AG08396 (cell line): ENCODE data around the gene LIMD2.

Source experiments
- DNase-seq: peaks from one replicate; pipeline ENCODE4 v3.0.0; 2012; ENCODE audit warnings: low spot score, mixed read lengths

The LIMD2 gene

DNA sequence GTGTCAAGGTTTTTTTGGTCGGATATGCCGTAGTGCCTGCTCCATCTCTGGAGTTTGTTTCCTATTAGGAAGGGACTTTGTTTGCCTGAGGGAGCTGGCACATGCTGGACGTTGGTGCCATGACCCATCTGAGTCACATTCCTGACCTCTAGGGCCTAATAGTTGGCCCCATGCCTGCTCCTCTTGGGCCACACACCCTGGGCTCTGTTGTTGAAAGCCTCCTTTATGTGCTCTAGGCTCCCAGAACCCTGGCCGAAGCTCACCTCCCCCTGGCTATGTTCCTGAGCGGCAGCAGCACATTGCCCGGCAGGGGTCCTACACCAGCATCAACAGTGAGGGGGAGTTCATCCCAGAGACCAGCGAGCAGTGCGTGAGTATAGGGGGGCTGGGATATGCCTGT is 18.4 kb downstream of the LIMD2 start:
- no peak for DNase-seq

DNA sequence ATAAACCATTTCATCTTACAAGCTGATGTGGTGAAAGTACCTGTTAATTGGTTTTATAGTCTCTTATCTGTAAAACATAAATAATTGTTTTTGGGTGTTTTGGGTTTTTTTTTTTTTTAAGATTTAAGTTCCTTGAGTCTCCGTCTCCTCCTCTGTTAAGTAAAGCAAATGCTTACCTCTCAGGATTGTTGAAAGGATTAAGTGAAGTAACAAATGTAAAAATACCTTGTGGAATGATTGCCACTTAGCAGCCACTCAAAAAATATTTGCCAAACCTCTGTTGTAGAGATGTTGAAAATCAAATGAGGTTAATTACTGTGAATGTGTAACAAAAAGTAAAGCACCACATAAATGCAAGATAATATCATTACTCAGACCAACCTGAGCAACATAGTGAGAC is 19.2 kb downstream of the LIMD2 start:
- DNase-seq: no peak

DNA sequence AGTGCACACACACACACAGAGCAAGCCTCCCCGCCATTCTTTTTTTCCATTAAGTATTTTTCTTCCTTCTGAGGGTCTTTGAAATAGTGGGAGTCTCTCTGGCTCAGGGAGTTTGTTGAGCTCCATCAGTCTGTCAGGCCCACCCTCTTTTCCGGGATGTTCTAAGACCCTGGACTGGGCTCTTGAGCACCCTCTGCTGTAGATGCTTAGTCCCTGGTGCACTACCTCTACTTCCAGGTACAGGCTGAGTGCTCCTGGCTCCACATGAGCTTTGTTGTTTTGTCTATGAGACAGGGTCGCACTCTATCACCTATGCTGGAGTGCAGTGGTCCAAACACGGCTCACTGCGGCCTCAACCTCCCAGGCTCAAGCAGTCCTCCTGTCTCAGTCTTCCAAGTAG is 20.7 kb downstream of the LIMD2 start:
- no peak for DNase-seq

DNA sequence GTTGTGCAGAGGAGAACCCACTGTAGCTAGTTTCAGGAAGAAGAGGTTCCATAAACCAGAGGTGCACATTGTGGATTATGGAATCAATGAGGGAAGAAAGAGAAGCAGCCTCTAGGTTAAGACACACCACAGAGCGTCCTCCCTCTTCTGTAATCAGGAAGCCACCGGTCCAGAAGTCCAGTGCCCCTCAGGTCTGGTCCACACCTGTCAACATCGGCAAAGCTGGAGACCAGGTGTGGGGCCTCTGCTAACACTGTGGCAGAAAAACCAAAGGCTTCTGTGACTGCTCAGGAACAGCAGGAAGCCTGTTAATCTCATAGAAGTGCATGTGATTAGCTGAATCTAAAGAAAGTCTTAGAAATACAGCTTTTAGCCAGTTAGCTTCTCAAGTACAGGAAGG is 23.3 kb downstream of the LIMD2 start:
- DNase-seq: no peak

DNA sequence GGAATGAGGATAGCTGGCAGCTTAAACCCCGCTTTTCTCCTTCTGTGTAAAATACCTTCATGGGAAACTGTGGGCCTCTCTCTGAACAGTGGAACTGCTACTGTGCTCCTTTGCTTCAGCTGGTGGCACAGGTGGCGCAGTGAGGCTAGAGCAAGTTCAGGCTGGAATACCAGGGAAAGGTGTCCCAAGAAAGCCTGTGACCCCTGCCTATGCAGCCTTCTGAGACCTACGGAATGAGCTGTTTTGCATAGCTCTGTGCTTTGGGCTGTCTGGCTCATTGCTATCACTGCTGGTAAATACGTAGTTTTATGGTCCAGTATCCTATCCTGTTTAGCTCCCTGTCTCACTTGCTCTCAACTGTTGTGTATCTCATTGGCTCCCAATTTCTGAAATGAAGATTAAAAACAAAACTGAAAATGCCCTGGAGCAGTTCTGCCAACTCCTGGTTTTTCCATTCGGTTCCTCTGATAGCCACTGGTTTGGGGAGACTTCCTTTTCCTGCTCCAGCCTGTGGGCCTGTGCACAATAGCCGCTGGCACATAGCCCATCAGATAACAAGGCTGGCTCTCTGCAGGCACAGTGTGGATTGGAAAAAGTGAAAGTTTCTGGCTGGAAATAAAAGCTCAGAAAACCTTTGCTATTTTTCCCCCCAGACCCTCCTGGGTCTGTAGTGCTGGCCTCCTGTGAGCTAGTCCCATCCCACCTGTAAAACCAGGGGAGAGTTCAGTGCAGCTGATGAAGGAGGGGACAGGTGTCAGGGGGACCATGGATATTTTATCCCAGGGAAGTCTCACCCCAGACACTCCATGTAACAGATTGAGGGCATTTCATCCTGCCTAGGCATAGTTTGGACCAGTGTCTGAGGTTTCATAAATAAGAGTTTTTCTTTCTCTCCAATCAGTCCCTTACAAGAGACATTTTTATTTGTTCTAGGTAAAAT is 24.0 kb downstream of the LIMD2 start:
- peak; percentile 70 for DNase-seq

DNA sequence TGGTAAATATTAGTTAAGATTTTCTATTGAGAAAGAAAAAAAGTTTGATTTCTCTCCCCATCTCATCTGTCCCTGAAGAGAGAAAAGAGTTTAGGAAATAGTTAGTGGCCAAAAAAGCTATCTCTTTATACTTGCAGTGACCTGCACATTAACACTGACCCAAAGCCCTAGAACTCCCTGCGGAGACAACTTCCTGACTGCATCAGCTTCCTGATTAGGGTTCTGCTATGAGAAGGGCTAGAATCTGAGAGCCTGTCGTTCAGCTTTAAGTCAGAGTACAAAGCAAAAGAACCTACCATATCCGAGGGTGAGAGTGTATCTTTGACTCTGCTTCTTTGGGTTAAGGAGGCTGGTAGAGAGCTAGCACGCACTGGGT is 24.7 kb downstream of the LIMD2 start:
- no peak for DNase-seq

DNA sequence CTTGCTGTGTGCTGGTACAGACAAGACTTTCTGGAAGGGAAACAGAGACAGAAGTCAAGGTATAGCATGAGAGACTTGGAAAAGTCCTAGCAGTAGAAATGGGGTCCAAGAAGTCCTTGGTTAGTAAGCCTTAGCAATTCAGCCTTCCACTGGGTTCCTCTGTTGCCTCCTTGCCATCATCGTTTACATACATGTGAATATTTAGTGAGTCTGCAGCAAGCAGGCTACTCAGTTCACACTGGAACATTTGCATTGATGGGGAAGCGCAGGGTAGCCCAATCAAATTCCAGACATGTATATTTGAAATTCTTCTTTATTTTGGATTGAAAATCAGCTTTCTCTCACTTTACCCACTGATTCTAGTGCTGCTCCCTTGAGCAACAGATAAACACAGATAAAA is 27.1 kb downstream of the LIMD2 start:
- DNase-seq: no peak

DNA sequence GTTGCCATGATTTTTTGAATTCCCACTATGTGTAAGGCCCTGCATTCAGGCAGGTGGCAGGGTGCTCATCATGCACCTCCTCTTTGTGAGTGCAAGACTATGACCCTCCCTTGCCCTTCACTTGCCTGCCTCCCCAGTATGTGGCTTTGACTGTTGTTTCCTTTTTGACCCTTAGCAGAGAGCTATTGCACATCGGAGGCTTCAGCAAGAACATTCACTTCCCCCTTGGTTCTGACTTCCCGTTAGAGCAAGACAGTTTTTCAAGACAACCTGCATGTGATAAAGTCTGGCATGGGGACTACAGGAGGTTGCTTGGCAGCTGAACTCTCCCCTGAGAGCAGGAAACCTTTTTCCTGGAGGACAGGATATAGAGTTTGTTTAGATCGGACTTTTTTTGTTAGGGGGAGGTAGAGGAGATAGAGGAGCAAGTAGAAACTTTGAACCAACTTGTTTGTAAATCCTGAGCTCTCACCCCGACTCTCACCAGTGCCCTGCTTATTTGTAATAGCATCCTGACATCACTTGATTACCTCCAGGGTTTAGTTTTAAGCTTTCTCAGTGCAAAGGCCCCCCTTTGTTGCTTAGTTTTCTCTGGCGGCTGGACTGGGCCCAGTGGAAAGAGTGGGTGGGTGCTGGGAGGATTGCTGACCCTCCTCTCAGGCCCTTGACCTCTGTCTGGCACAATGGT is 34.3 kb downstream of the LIMD2 start:
- DNase-seq: no peak

DNA sequence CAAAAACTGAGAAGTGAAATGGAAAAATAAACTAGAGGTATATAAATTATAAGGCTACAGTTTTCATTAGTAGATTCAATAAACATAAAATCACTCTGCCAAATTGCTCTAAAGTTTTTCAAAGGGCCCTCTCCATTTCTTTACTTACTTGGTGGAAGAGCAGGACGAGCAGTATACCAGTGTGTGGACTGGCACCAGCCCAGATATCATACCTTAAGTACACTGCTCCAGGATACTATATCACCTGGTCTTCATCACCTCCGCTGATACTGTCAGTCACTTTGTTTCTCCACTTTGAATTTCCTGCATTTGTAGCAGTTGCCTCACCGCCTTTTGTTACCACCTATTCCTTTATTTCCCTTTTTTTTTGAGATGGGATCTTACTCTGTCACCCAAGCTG is 40.1 kb downstream of the LIMD2 start:
- no peak for DNase-seq

DNA sequence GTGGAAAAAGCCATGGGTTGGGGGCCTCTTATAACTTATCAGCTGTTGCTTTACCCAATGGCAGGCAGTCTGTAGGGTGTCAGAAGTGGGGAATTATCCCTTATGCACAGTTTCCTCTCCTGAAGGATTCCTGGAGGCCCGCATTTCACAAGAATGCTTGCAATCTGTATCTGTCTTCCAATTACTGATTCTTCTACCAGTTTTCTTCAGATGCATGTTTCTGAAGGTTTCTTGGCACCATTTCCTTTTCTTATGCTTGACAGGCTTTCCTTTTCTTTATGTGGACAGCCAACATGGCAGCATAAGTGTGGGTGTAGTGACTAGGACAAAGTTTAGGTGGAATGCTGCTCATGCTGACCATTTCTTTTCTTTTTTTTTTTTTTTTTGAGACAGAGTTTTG is 41.6 kb downstream of the LIMD2 start:
- no peak for DNase-seq

DNA sequence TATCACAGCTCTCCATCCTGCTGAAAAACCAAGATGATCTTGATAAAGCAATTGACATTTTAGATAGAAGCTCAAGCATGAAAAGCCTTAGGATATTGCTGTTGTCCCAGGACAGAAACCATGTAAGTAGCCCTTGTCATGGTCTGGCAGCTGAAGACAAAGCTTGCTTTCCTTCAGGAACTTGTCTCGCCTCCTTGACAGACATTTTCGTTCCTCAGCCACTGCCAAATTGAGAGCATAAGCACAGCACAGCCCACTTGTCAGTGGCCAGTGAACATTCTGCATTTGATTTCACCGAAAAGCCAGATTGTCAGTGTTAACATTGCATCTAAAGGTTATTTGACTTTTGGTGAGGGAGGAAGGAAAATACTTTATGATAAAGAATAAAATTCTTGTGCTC is 42.1 kb downstream of the LIMD2 start:
- DNase-seq: no peak

DNA sequence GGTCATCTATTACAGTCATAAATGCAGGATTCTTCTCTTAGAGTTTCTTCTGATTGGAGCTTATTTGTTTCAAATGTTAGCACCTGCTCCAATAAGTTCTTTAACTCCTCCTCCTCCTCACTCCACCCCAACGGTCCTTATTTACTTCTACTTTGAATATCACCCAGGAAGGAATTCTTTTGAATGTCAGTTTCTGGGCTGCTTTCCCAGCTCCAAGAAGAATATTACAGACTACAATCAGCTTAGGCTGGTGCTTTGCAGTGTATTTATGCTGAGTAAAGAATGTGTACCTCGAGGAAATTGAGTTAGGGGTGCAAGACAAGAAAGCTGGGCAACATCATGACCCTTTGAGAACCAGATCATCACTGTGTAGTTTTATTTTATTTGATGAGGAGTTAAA is 46.9 kb downstream of the LIMD2 start:
- no peak for DNase-seq

DNA sequence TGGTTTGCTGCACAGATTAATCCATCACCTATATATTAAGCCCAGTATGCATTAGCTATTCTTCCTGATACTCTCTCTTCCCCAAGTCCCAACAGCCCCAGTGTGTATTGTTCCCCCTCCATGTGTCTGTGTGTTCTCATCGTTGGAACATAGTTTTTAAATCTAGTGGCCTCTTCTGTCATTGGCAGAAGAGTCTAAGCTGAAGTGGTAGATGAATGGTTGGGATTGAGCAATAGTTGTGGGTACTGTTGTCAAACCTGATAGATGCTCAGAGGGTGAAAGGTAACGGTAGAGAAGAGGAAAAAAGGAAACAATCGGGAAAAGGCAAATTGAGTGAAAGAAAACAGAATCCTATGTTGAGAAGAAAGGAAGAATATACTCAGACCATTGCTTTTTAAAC is 47.8 kb downstream of the LIMD2 start:
- DNase-seq: no peak

DNA sequence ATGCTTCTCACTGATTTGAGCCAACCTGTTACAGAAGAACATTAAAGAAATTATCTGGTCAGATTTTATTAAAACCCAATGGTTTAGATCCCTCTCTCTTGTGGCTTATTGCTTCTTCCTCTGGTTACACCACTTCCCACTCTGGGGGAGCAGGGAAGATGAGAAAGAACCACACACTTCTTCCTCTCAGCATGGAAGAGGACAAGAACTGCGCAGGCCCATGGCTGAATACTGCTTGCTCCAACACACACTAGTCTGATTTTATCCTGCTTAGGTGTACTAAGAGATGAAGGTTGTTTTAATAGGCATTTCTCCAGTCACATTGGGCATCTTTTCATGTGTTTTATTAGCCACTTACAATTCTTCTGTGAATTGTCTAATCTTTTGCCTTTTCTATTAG is 50.1 kb downstream of the LIMD2 start:
- no peak for DNase-seq

DNA sequence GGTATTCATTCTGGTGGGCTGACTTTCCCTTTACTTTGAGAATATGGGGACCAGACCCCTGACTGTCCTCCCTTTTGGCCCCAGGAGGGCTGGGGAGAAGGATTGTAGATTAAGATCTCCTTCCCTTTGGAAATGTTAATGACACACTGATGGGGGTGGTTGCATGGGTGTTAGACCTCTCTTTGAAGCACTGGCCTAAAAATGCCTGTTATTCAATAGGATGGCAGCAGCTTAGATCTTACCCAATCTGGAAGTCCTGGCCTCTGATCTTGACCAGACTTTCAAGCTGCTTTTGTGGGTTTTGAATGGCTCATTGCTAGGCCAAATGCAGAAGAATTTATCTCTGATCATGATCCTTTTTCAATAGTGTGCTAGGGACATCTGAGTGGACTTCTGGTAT is 52.0 kb downstream of the LIMD2 start:
- DNase-seq: no peak

DNA sequence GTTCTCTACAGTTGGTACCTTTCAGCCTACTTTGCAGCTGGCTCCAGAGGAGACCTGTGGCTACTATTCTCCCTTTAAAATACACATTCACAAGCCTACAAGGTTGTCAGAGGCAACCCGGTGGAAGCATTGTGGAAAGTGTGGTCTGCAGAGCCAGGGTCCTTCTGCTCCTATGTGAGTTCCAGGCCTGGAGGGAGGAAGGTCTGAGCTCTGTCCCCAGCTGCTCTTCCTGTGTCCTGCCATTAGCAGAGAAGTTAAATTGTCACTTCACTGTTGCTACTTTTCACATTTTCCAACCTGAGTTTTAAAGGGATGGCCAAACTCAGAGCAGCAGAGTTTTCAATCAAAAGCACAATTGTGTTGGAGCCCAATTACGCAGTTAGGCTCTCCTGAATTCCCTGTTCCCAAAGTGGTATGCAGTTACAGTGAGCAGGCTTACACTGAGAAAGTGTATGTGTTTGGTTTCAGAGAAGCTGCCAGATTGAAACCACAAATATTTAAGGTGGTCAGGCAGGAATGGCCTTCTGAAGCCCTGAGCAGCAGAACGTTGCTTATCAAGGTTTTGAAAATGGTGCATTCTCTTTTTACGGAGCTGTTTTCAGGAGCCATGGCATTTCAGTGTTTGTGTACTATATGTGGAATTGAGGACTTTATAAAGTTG is 52.7 kb downstream of the LIMD2 start:
- peak; percentile 79 for DNase-seq

DNA sequence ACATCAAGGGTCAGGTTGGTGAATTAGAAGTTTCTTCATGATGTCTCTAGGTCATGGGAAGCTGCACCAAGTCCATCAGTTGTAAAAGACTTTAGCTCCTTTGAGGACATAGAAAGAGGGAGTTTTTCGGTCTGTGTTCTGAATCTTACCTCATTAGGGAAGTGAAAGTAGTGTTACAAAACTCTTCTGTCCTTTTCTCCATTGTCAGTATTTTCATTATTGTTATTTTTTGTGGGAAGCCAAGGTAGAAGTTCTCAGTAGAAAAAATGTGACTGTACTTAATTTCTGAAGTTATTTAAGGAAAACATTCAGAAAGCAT is 53.5 kb downstream of the LIMD2 start:
- DNase-seq: no peak
